Testis (tissue), 3 donors: Measurements from ENCODE around the gene OSBPL9. TPM values are rescaled to one million over a fixed set of nuclear protein-coding genes. Genes with fewer than 3 reads are reported as not detected.
A peak's percentile ranks its signal among the peaks of the same experiment; 100 is the strongest.

Experiments used
- DNase-seq: peaks from one replicate; pipeline ENCODE4 v3.0.0-alpha.2; 2019
- H3K27ac ChIP-seq, 2 donors: fragments of 200-600 bp; sonication (generic); one replicate each; pipeline ENCODE4 v1.5.1; 2019
- H3K27me3 ChIP-seq: fragments of 200-600 bp; sonication (generic); one replicate; pipeline ENCODE4 v1.5.1; 2019
- H3K36me3 ChIP-seq: fragments of 200-600 bp; sonication (generic); one replicate; pipeline ENCODE4 v1.5.1; 2017; ENCODE audit warnings: low read depth; ENCODE audit errors: missing control alignments
- H3K4me1 ChIP-seq: fragments of 200-600 bp; sonication (generic); one replicate; pipeline ENCODE4 v1.5.1; 2019
- H3K4me3 ChIP-seq, 2 donors: fragments of 200-600 bp; sonication (generic); one replicate each; pipeline ENCODE4 v1.5.1; 2017 to 2019
- H3K9me3 ChIP-seq: fragments of 200-600 bp; sonication (generic); one replicate; pipeline ENCODE4 v1.5.1; 2017
- CTCF ChIP-seq, 3 experiments: fragments of 450-650 bp in 2 of 3; fragments of 200-600 bp in 1 of 3; sonication (generic) in 1 of 3; IDR thresholded peaks; one replicate each; pipeline ENCODE4 v1.5.1; 2016 to 2019; ENCODE audit warnings: antibody characterized with exemption in 3 of 3, mild to moderate bottlenecking in 2 of 3, moderate library complexity in 1 of 3
- POLR2A ChIP-seq: fragments of 450-650 bp; IDR thresholded peaks from one replicate; pipeline ENCODE4 v1.6.1; 2017; ENCODE audit warnings: antibody characterized with exemption, mild to moderate bottlenecking, moderate library complexity
- WGBS, 2 donors: methylation state at CpG; one replicate each; pipeline ENCODE4 v1.1.5; 2018; 5-methylcytosine and 5-hydroxymethylcytosine counted together
- intact Hi-C: fragments of 100-400 bp; cut with DNase I; formaldehyde crosslinking; loops from one replicate; pipeline ENCODE4 v1.15.1; 2023; ENCODE audit warnings: low total_unique reads
- polyA plus RNA-seq: library from polyadenylated mRNA; stranded (reverse); fragments of 350-450 nt; fragmentation: Illumina TruSeq; extraction: RNeasy Lipid Tissue Mini Kit (QIAGEN cat#74804); gene quantifications from one replicate; pipeline ENCODE4 v1.2.3, GENCODE V29; 2014; ENCODE audit warnings: low read depth, low replicate concordance; ENCODE audit not compliant: insufficient read depth
- total RNA-seq, 2 donors: library from RNA; depleted of rRNA; stranded (reverse); fragments of >200 nt; gene quantifications; one replicate each; pipeline ENCODE4 v1.2.3, GENCODE V29; 2016

OSBPL9 gene
- total and polyA plus RNA-seq, 3 donors from 2014 or later, result 59.3 to 160 (median 117) TPM

- Histone ChIP-seq H3K27me3 (no peaks in the 10 kb centered on the region), H3K4me3 (no peak overlapping the region), H3K36me3 (no peaks in the 10 kb centered on the region), H3K27ac (no peak overlapping the region), H3K4me1 (peaks cover 26% of the 10 kb centered on the region), H3K9me3 (no peaks in the 10 kb centered on the region)
- TF ChIP-seq CTCF (IDR thresholded peaks at IDR 0.05), result no peak
- TF ChIP-seq POLR2A, result no peak
- no peak for DNase-seq
- WGBS, 2 donors, result 93% methylated on average over 3 of the region's 3 CpGs
- intact Hi-C loops, result no loop called here
Observed at GRCh38 chr1:51638350-51638749, 21.5 kb downstream of the OSBPL9 start.

- TF ChIP-seq POLR2A, result no peak
- TF ChIP-seq CTCF (IDR thresholded peaks at IDR 0.05), result no peak
- no peaks in the 10 kb centered on the region for H3K9me3 ChIP-seq
- no peak for DNase-seq
- peaks cover 29% of the 10 kb centered on the region for H3K4me1 ChIP-seq
- H3K36me3 ChIP-seq, result no peaks in the 10 kb centered on the region
- intact Hi-C loops, result no loop called here
- no peaks in the 10 kb centered on the region for H3K27me3 ChIP-seq
- WGBS, 2 donors, result 70 to 73% methylated on average over 3 of the region's 3 CpGs
- H3K4me3 ChIP-seq, result no peak overlapping the region
- no peak overlapping the region for H3K27ac ChIP-seq
Observed at GRCh38 chr1:51639694-51640093, 22.8 kb downstream of the OSBPL9 start.

- H3K27me3 ChIP-seq, result no peaks in the 10 kb centered on the region
- no peaks in the 10 kb centered on the region for H3K36me3 ChIP-seq
- TF ChIP-seq POLR2A, result no peak
- no peak for TF ChIP-seq CTCF (IDR thresholded peaks at IDR 0.05)
- 91 to 97% methylated on average over 2 of the region's 2 CpGs for WGBS, 2 donors
- no peaks in the 10 kb centered on the region for H3K9me3 ChIP-seq
- no peak for DNase-seq
- peak overlapping the region in 1 of 2 donors; percentile 29 for H3K27ac ChIP-seq
- no peak overlapping the region for H3K4me3 ChIP-seq
- peaks cover 29% of the 10 kb centered on the region for H3K4me1 ChIP-seq
- intact Hi-C loops, result no loop called here
Observed at GRCh38 chr1:51641096-51641495, 24.2 kb downstream of the OSBPL9 start.

GRCh38 chr1:51642739-51643142 lies 25.8 kb downstream of the OSBPL9 start:
- intact Hi-C loops, result no loop called here
- DNase-seq, result peak; percentile 44
- Histone ChIP-seq H3K4me1 (peaks cover 24% of the 10 kb centered on the region), H3K36me3 (no peaks in the 10 kb centered on the region), H3K4me3 (no peak overlapping the region), H3K27me3 (no peaks in the 10 kb centered on the region), H3K27ac (peak overlapping the region; percentile 75 to 80), H3K9me3 (no peaks in the 10 kb centered on the region)
- TF ChIP-seq CTCF (IDR thresholded peaks at IDR 0.05) (no peak), POLR2A (no peak)
- WGBS, 2 donors, result 32 to 48% methylated on average over 1 of the region's 1 CpG

GRCh38 chr1:51643362-51643761 lies 26.5 kb downstream of the OSBPL9 start:
- intact Hi-C loops, result no loop called here
- WGBS, 2 donors, result 79 to 87% methylated on average over 1 of the region's 1 CpG
- H3K4me1 ChIP-seq, result peaks cover 30% of the 10 kb centered on the region
- no peak for DNase-seq
- H3K27ac ChIP-seq, result peak overlapping the region; percentile 75 to 80
- no peaks in the 10 kb centered on the region for H3K27me3 ChIP-seq
- no peak overlapping the region for H3K4me3 ChIP-seq
- TF ChIP-seq CTCF (IDR thresholded peaks at IDR 0.05) (no peak), POLR2A (no peak)
- no peaks in the 10 kb centered on the region for H3K9me3 ChIP-seq
- H3K36me3 ChIP-seq, result no peaks in the 10 kb centered on the region
